Smooth muscle cell (in vitro differentiated cells): ENCODE results near the gene TDRD7. TPM values are rescaled to one million over a fixed set of nuclear protein-coding genes. Genes with fewer than 3 reads are reported as not detected.

ENCODE experiments used
- DNase-seq: peaks from one replicate; lab custom pipeline; 2025; ENCODE audit not compliant: unreplicated experiment; lab: John Stamatoyannopoulos, UW
- H2AFZ ChIP-seq: fragments of 200-600 bp; sonication (generic); 2 replicates; pipeline ENCODE4 v1.6.0; 2016; ENCODE audit warnings: antibody characterized with exemption, low read depth, mild to moderate bottlenecking
- H3F3A ChIP-seq: fragments of 200-600 bp; sonication (generic); 2 replicates; pipeline ENCODE4 v1.6.0; 2017; ENCODE audit warnings: antibody characterized with exemption, low read depth
- H3K27ac ChIP-seq: fragments of 200-600 bp; sonication (generic); 2 replicates; pipeline ENCODE4 v1.5.1; 2016; ENCODE audit warnings: low read depth, mild to moderate bottlenecking
- H3K27me3 ChIP-seq: fragments of 200-600 bp; sonication (generic); 2 replicates; pipeline ENCODE4 v1.6.1; 2016; ENCODE audit warnings: low read depth, mild to moderate bottlenecking
- H3K36me3 ChIP-seq: fragments of 200-600 bp; sonication (generic); 2 replicates; pipeline ENCODE4 v1.5.1; 2016; ENCODE audit warnings: low read depth
- H3K4me1 ChIP-seq: fragments of 200-600 bp; sonication (generic); 2 replicates; pipeline ENCODE4 v1.5.1; 2016; ENCODE audit warnings: low read depth
- H3K4me2 ChIP-seq: fragments of 200-600 bp; sonication (generic); 2 replicates; pipeline ENCODE4 v1.6.0; 2016; ENCODE audit warnings: mild to moderate bottlenecking
- H3K4me3 ChIP-seq: fragments of 200-600 bp; sonication (generic); 2 replicates; pipeline ENCODE4 v1.5.1; 2016; ENCODE audit warnings: mild to moderate bottlenecking
- H3K79me2 ChIP-seq: fragments of 200-600 bp; sonication (generic); 2 replicates; pipeline ENCODE4 v1.6.0; 2016; ENCODE audit warnings: low read depth, mild to moderate bottlenecking
- H3K9ac ChIP-seq: fragments of 200-600 bp; sonication (generic); 2 replicates; pipeline ENCODE4 v1.6.0; 2016; ENCODE audit warnings: low read depth
- H3K9me3 ChIP-seq: fragments of 200-600 bp; sonication (generic); replicated peaks from 2 replicates; pipeline ENCODE4 v1.5.1; 2016; ENCODE audit warnings: low read depth
- H4K20me1 ChIP-seq: fragments of 200-600 bp; sonication (generic); 2 replicates; pipeline ENCODE4 v1.6.0; 2016; ENCODE audit warnings: low read depth
- CTCF ChIP-seq: fragments of 200-600 bp; sonication (generic); IDR thresholded peaks from 2 replicates; pipeline ENCODE4 v1.5.1; 2017; ENCODE audit warnings: borderline replicate concordance, mild to moderate bottlenecking, antibody characterized with exemption; ENCODE audit not compliant: insufficient read depth, poor library complexity, severe bottlenecking
- WGBS: methylation state at CpG from one replicate; pipeline ENCODE4 v1.1.7; 2016; ENCODE audit warnings: low lambda C conversion rate; 5-methylcytosine and 5-hydroxymethylcytosine counted together
- polyA plus RNA-seq: library from polyadenylated mRNA; unstranded; fragments of >200 nt; fragmentation: Nextera tagmentation; extraction: Ambion mirVana; gene quantifications from 2 replicates; pipeline ENCODE4 v1.2.1, GENCODE V29; 2016
- total RNA-seq: library from RNA; depleted of rRNA; stranded (reverse); fragments of >200 nt; gene quantifications from 2 replicates; pipeline ENCODE4 v1.2.3, GENCODE V29; 2014

The TDRD7 gene
- total and polyA plus RNA-seq, 2 experiments from 2014 or later: 1.5 to 3.4 TPM

GRCh38 chr9:97500263-97500662, 88.4 kb downstream of the TDRD7 start:
- WGBS: 61% methylated on average over 5 of the region's 5 CpGs
- no peak overlapping the region for H2AFZ ChIP-seq
- H3K27ac ChIP-seq: no peak overlapping the region
- H3K36me3 ChIP-seq: no peaks in the 10 kb centered on the region
- H3K9me3 ChIP-seq: no peaks in the 10 kb centered on the region
- H3K27me3 ChIP-seq: peaks cover 63% of the 10 kb centered on the region
- H3K9ac ChIP-seq: no peak overlapping the region
- H3K79me2 ChIP-seq: no peaks in the 10 kb centered on the region
- no peaks in the 10 kb centered on the region for H3F3A ChIP-seq
- H3K4me3 ChIP-seq: no peak overlapping the region
- H4K20me1 ChIP-seq: no peaks in the 10 kb centered on the region
- TF ChIP-seq CTCF: no peak
- no peak overlapping the region for H3K4me2 ChIP-seq
- H3K4me1 ChIP-seq: peaks cover 11% of the 10 kb centered on the region
- no peak for DNase-seq

- H4K20me1 ChIP-seq: no peaks in the 10 kb centered on the region
- no peak overlapping the region for H3K27ac ChIP-seq
- WGBS: 16% methylated on average over 6 of the region's 6 CpGs
- H3K79me2 ChIP-seq: no peaks in the 10 kb centered on the region
- peaks cover 68% of the 10 kb centered on the region for H3K27me3 ChIP-seq
- no peaks in the 10 kb centered on the region for H3K36me3 ChIP-seq
- no peak for DNase-seq
- peak overlapping the region; percentile 94 for H3K4me2 ChIP-seq
- H3K4me1 ChIP-seq: peaks cover 11% of the 10 kb centered on the region
- H2AFZ ChIP-seq: peak overlapping the region; percentile 76
- no peak overlapping the region for H3K9ac ChIP-seq
- H3F3A ChIP-seq: no peaks in the 10 kb centered on the region
- no peak for TF ChIP-seq CTCF
- H3K9me3 ChIP-seq: no peaks in the 10 kb centered on the region
- H3K4me3 ChIP-seq: peak overlapping the region; percentile 51
Measured at GRCh38 chr9:97500765-97501176, 88.9 kb downstream of the TDRD7 start.

GRCh38 chr9:97501177-97501971, 89.5 kb downstream of the TDRD7 start, which contains the start of gene TMOD1:
Gene TMOD1, plus strand, starts transcription at chr9:97501666. Its CDS starts 22,523 bp downstream, at chr9:97524189.
- Histone ChIP-seq H3K9me3 (no peaks in the 10 kb centered on the region), H2AFZ (peak within 1 kb of the TSS; percentile 76), H3K4me1 (peaks cover 11% of the 10 kb centered on the region), H3K36me3 (no peaks in the 10 kb centered on the region), H3K79me2 (no peaks in the 10 kb centered on the region), H3K9ac (no peak within 1 kb of the TSS), H3K4me2 (peak within 1 kb of the TSS; percentile 94), H4K20me1 (no peaks in the 10 kb centered on the region), H3K27me3 (peaks cover 74% of the 10 kb centered on the region), H3K27ac (no peak within 1 kb of the TSS), H3F3A (no peaks in the 10 kb centered on the region), H3K4me3 (peak within 1 kb of the TSS; percentile 59)
- no peak for TF ChIP-seq CTCF
- no peak for DNase-seq
- WGBS: 2% methylated on average over 34 of the region's 87 CpGs

- no peak for TF ChIP-seq CTCF
- no peak overlapping the region for H2AFZ ChIP-seq
- peaks cover 79% of the 10 kb centered on the region for H3K27me3 ChIP-seq
Measured at GRCh38 chr9:97501972-97502221, 90.0 kb downstream of the TDRD7 start.

More at GRCh38 chr9:97501972-97502221, 90.0 kb downstream of the TDRD7 start:
- DNase-seq: no peak
- no peak overlapping the region for H3K9ac ChIP-seq
- no peaks in the 10 kb centered on the region for H3K9me3 ChIP-seq
- H4K20me1 ChIP-seq: no peaks in the 10 kb centered on the region
- WGBS: 0% methylated on average over 10 of the region's 30 CpGs
- peak overlapping the region; percentile 59 for H3K4me3 ChIP-seq
- H3K4me2 ChIP-seq: peak overlapping the region; percentile 94
- no peaks in the 10 kb centered on the region for H3F3A ChIP-seq
- no peaks in the 10 kb centered on the region for H3K36me3 ChIP-seq
- no peaks in the 10 kb centered on the region for H3K79me2 ChIP-seq
- H3K27ac ChIP-seq: no peak overlapping the region
- peaks cover 11% of the 10 kb centered on the region for H3K4me1 ChIP-seq
